SK-N-SH (cell line): ENCODE measurements around the gene CHST3.

Experiments used
- CHD2 ChIP-seq: fragments of 150-350 bp; IDR thresholded peaks from 2 replicates; pipeline ENCODE4 v1.6.1; 2018; ENCODE audit warnings: low read length; ENCODE audit not compliant: partially characterized antibody
- CTCF ChIP-seq: fragments of 200-600 bp; sonication (generic); IDR thresholded peaks from 2 replicates; pipeline ENCODE4 v1.6.1; 2017; ENCODE audit warnings: antibody characterized with exemption, mild to moderate bottlenecking, moderate library complexity
- GABPA ChIP-seq: IDR thresholded peaks from 2 replicates; pipeline ENCODE4 v1.4.0; 2012; ENCODE audit warnings: low read depth, mild to moderate bottlenecking
- JUND ChIP-seq: IDR thresholded peaks from 2 replicates; pipeline ENCODE4 v1.4.0; 2012
- POLR2AphosphoS5 ChIP-seq: IDR thresholded peaks from 2 replicates; pipeline ENCODE4 v1.6.1; 2012; ENCODE audit warnings: low read depth, low read length
- RAD21 ChIP-seq: IDR thresholded peaks from 2 replicates; pipeline ENCODE4 v1.6.1; 2012; ENCODE audit warnings: mild to moderate bottlenecking, low read length

- TF ChIP-seq CHD2 (no peak), CTCF (no peak), POLR2AphosphoS5 (no peak), JUND (no peak), GABPA (no peak), RAD21 (no peak)
Observed at GRCh38 chr10:71950683-71951082, 13.5 kb upstream of the CHST3 start.
